ENCODE measurements around the gene NCAM1.
"Not testable (repeated sequence)": the region's sequence is repeated elsewhere in the genome, so short reads cannot be mapped to it uniquely, and the experiment has no call there.

The NCAM1 gene

GRCh38 chr11:112961146-112961668 is at the start of gene NCAM1:
TSS of gene NCAM1 (plus strand) at chr11:112961420.
- no peak for DNase-seq

- no peak for DNase-seq
Observed at GRCh38 chr11:112922606-112923005, 38.6 kb upstream of the NCAM1 start.

GRCh38 chr11:112924836-112925235 is 36.4 kb upstream of the NCAM1 start:
- not testable (repeated sequence) for DNase-seq

GRCh38 chr11:112925516-112926310 is 35.5 kb upstream of the NCAM1 start:
- DNase-seq: no peak

- no peak for DNase-seq
Observed at GRCh38 chr11:112928136-112928535, 33.1 kb upstream of the NCAM1 start.

GRCh38 chr11:112929432-112929831 is 31.8 kb upstream of the NCAM1 start:
- no peak for DNase-seq

- DNase-seq: no peak
Observed at GRCh38 chr11:112931703-112932102, 29.5 kb upstream of the NCAM1 start.

- DNase-seq: no peak
Observed at GRCh38 chr11:112932593-112932992, 28.6 kb upstream of the NCAM1 start.

GRCh38 chr11:112933970-112934369 is 27.2 kb upstream of the NCAM1 start:
- DNase-seq: no peak

- DNase-seq: no peak
Observed at GRCh38 chr11:112941104-112941503, 20.1 kb upstream of the NCAM1 start.

GRCh38 chr11:112942966-112943643 is 18.1 kb upstream of the NCAM1 start:
- DNase-seq: no peak

- DNase-seq: no peak
Observed at GRCh38 chr11:112946866-112947265, 14.4 kb upstream of the NCAM1 start.

- no peak for DNase-seq
Observed at GRCh38 chr11:112949781-112950575, 11.2 kb upstream of the NCAM1 start.

- DNase-seq: no peak
Observed at GRCh38 chr11:112958670-112959069, 2.5 kb upstream of the NCAM1 start.

- no peak for DNase-seq
Observed at GRCh38 chr11:112961751-112962578, 745 bp downstream of the NCAM1 start.

- no peak for DNase-seq
Observed at GRCh38 chr11:112962579-112963367, 1.6 kb downstream of the NCAM1 start.

- DNase-seq: no peak
Observed at GRCh38 chr11:112963368-112963955, 2.2 kb downstream of the NCAM1 start.

GRCh38 chr11:112965656-112966055 is 4.4 kb downstream of the NCAM1 start:
- DNase-seq: no peak

GRCh38 chr11:112966561-112966960 is 5.3 kb downstream of the NCAM1 start:
- DNase-seq: no peak

- DNase-seq: no peak
Observed at GRCh38 chr11:112967082-112967481, 5.9 kb downstream of the NCAM1 start.

All from activated CD4-positive, alpha-beta T cell treated with anti-CD3 and anti-CD28 coated beads for 4 hours (primary cell).